Smooth muscle cell (in vitro differentiated cells): ENCODE data around the gene PIP4K2C. TPM values are rescaled to one million over a fixed set of nuclear protein-coding genes. Genes with fewer than 3 reads are reported as not detected.
"Not testable (repeated sequence)": the region's sequence is repeated elsewhere in the genome, so short reads cannot be mapped to it uniquely, and the experiment has no call there.

Experiments
- DNase-seq: peaks from one replicate; lab custom pipeline; 2025; ENCODE audit not compliant: unreplicated experiment; lab: John Stamatoyannopoulos, UW
- H2AFZ ChIP-seq: fragments of 200-600 bp; sonication (generic); 2 replicates; pipeline ENCODE4 v1.6.0; 2016; ENCODE audit warnings: antibody characterized with exemption, low read depth, mild to moderate bottlenecking
- H3F3A ChIP-seq: fragments of 200-600 bp; sonication (generic); 2 replicates; pipeline ENCODE4 v1.6.0; 2017; ENCODE audit warnings: antibody characterized with exemption, low read depth
- H3K27ac ChIP-seq: fragments of 200-600 bp; sonication (generic); 2 replicates; pipeline ENCODE4 v1.5.1; 2016; ENCODE audit warnings: low read depth, mild to moderate bottlenecking
- H3K27me3 ChIP-seq: fragments of 200-600 bp; sonication (generic); 2 replicates; pipeline ENCODE4 v1.6.1; 2016; ENCODE audit warnings: low read depth, mild to moderate bottlenecking
- H3K36me3 ChIP-seq: fragments of 200-600 bp; sonication (generic); 2 replicates; pipeline ENCODE4 v1.5.1; 2016; ENCODE audit warnings: low read depth
- H3K4me1 ChIP-seq: fragments of 200-600 bp; sonication (generic); 2 replicates; pipeline ENCODE4 v1.5.1; 2016; ENCODE audit warnings: low read depth
- H3K4me2 ChIP-seq: fragments of 200-600 bp; sonication (generic); 2 replicates; pipeline ENCODE4 v1.6.0; 2016; ENCODE audit warnings: mild to moderate bottlenecking
- H3K4me3 ChIP-seq: fragments of 200-600 bp; sonication (generic); 2 replicates; pipeline ENCODE4 v1.5.1; 2016; ENCODE audit warnings: mild to moderate bottlenecking
- H3K79me2 ChIP-seq: fragments of 200-600 bp; sonication (generic); 2 replicates; pipeline ENCODE4 v1.6.0; 2016; ENCODE audit warnings: low read depth, mild to moderate bottlenecking
- H3K9ac ChIP-seq: fragments of 200-600 bp; sonication (generic); 2 replicates; pipeline ENCODE4 v1.6.0; 2016; ENCODE audit warnings: low read depth
- H3K9me3 ChIP-seq: fragments of 200-600 bp; sonication (generic); replicated peaks from 2 replicates; pipeline ENCODE4 v1.5.1; 2016; ENCODE audit warnings: low read depth
- H4K20me1 ChIP-seq: fragments of 200-600 bp; sonication (generic); 2 replicates; pipeline ENCODE4 v1.6.0; 2016; ENCODE audit warnings: low read depth
- WGBS: methylation state at CpG from one replicate; pipeline ENCODE4 v1.1.7; 2016; ENCODE audit warnings: low lambda C conversion rate; 5-methylcytosine and 5-hydroxymethylcytosine counted together
- polyA plus RNA-seq: library from polyadenylated mRNA; unstranded; fragments of >200 nt; fragmentation: Nextera tagmentation; extraction: Ambion mirVana; gene quantifications from 2 replicates; pipeline ENCODE4 v1.2.1, GENCODE V29; 2016
- total RNA-seq: library from RNA; depleted of rRNA; stranded (reverse); fragments of >200 nt; gene quantifications from 2 replicates; pipeline ENCODE4 v1.2.3, GENCODE V29; 2014
- TF ChIP-seq, protein P1 (sequence below): fragments of 200-600 bp; sonication (generic); IDR thresholded peaks from 2 replicates; pipeline ENCODE4 v1.5.1; 2017; ENCODE audit warnings: borderline replicate concordance, mild to moderate bottlenecking, antibody characterized with exemption; ENCODE audit not compliant: insufficient read depth, poor library complexity, severe bottlenecking

The PIP4K2C gene
- total and polyA plus RNA-seq, 2 experiments from 2014 or later = 33.3 to 39.5 TPM

DNA sequence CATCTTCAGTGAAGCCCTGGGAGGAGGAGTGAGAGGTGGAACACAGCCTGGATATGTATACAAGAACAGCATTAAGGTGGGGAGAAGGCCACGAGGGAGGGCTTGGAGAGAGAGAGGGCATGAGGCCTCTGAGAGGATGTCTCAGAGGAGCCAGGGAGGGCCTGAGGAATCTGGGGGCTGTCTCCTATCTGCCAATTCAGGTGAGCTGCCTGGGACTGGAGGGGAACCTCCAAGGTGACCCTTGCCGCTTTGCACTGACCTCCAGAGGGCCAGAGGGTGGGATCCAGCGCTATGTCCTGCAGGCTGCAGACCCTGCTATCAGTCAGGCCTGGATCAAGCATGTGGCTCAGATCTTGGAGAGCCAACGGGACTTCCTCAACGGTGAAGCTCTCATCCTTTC lies 24.6 kb downstream of the PIP4K2C start:
- TF ChIP-seq, protein P1, sequence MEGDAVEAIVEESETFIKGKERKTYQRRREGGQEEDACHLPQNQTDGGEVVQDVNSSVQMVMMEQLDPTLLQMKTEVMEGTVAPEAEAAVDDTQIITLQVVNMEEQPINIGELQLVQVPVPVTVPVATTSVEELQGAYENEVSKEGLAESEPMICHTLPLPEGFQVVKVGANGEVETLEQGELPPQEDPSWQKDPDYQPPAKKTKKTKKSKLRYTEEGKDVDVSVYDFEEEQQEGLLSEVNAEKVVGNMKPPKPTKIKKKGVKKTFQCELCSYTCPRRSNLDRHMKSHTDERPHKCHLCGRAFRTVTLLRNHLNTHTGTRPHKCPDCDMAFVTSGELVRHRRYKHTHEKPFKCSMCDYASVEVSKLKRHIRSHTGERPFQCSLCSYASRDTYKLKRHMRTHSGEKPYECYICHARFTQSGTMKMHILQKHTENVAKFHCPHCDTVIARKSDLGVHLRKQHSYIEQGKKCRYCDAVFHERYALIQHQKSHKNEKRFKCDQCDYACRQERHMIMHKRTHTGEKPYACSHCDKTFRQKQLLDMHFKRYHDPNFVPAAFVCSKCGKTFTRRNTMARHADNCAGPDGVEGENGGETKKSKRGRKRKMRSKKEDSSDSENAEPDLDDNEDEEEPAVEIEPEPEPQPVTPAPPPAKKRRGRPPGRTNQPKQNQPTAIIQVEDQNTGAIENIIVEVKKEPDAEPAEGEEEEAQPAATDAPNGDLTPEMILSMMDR = no peak
- 93% methylated on average over 5 of the region's 5 CpGs for WGBS

DNA sequence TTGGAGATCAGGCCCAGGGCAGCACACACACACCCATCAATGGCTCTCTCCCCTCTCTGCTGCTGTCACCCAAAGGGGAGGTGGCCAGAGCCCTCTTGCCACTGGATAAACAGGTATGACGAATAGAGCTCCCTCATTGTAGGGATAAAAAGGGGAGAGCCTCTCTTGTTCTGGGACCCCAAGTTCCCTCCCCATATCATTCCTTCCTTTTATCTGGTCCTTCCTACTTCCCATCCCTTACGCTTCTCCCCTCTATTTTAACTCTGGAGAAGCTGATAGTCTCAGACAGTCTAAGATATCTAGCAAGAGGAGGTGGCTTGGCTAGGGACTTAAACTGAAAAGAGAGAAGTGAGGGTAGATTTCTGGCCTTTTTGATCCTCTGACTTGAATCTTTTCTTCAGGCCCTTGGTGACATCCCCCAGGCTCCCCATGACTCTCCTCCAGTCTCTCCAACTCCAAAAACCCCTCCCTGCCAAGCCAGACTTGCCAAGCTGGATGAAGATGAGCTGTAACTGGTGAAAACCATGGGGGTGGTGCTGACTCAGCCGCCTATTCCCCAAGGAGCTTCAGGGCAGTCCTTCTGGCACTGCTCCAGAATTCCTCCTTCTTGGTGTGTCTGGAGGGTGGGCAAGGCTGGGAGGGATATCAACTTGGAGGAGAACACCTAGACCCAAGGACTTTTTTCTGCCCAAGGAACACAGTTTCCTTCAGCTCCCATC lies 25.6 kb downstream of the PIP4K2C start:
- Histone ChIP-seq H3K9ac (no peak overlapping the region), H3K27ac (no peak overlapping the region), H3K4me1 (peaks cover 13% of the 10 kb centered on the region), H4K20me1 (peaks cover 4% of the 10 kb centered on the region), H2AFZ (no peak overlapping the region), H3K9me3 (no peaks in the 10 kb centered on the region), H3K4me2 (no peak overlapping the region), H3K36me3 (no peaks in the 10 kb centered on the region), H3K4me3 (no peak overlapping the region), H3K27me3 (peaks cover 42% of the 10 kb centered on the region), H3K79me2 (no peaks in the 10 kb centered on the region), H3F3A (peaks cover 9% of the 10 kb centered on the region)
- DNase-seq = no peak
- TF ChIP-seq, protein P1 = no peak
- WGBS = 80% methylated on average over 3 of the region's 3 CpGs

More for the DNA sequence above, 24.6 kb downstream of the PIP4K2C start:
- H3K4me2 ChIP-seq = no peak overlapping the region
- peaks cover 4% of the 10 kb centered on the region for H4K20me1 ChIP-seq
- no peaks in the 10 kb centered on the region for H3K9me3 ChIP-seq
- no peak for DNase-seq
- peaks cover 9% of the 10 kb centered on the region for H3K4me1 ChIP-seq
- H2AFZ ChIP-seq = no peak overlapping the region
- no peaks in the 10 kb centered on the region for H3K36me3 ChIP-seq
- no peak overlapping the region for H3K27ac ChIP-seq
- peaks cover 33% of the 10 kb centered on the region for H3K27me3 ChIP-seq
- H3F3A ChIP-seq = peaks cover 11% of the 10 kb centered on the region
- no peaks in the 10 kb centered on the region for H3K79me2 ChIP-seq
- H3K4me3 ChIP-seq = no peak overlapping the region
- H3K9ac ChIP-seq = no peak overlapping the region

DNA sequence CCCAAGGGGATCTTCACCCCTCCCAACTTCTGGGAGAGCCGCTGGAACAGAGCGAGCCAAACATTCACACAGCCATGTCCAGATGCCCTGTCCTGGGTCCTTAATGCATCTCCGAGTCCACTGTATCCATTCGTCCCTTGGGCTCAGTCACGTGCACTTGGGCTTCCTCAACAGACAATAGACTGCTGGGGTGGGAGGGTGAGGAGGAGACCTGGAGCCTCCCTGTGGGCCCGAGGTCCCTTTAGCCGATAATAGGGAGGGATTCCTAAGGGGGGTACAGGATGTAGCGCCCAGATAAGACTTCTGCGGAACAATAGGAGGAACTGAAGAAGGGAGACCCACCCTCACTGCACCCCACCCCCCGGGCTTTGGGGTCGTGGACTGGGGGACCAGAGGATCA lies 26.9 kb downstream of the PIP4K2C start:
- Histone ChIP-seq H3K79me2 (no peaks in the 10 kb centered on the region), H3K27me3 (peaks cover 54% of the 10 kb centered on the region), H3K36me3 (no peaks in the 10 kb centered on the region), H3K4me3 (no peak overlapping the region), H3K4me1 (peaks cover 12% of the 10 kb centered on the region), H3F3A (peaks cover 9% of the 10 kb centered on the region), H3K27ac (no peak overlapping the region), H3K9ac (no peak overlapping the region), H3K4me2 (no peak overlapping the region), H2AFZ (no peak overlapping the region), H4K20me1 (peaks cover 4% of the 10 kb centered on the region), H3K9me3 (no peaks in the 10 kb centered on the region)
- WGBS = 90% methylated on average over 11 of the region's 11 CpGs
- no peak for DNase-seq
- TF ChIP-seq, protein P1 = no peak

DNA sequence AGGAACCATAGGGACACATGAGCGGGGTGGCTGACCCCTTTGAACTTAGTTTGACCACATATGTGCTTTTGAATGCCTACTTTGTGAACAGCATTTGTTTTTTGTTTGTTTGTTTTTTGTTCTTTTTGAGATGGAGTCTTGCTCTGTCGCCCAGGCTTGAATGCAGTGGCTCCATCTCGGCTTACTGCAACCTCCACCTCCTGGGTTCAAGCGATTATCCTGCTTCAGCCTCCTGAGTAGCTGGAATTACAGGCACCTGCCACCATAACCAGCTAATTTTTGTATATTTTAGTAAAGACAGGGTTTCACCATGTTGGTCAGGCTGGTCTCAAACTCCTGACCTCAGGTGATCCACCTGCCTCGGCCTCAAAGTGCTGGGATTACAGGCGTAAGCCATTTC lies 27.4 kb downstream of the PIP4K2C start:
- not testable (repeated sequence) for H3K9ac ChIP-seq, DNase-seq, H3K4me3 ChIP-seq, H3K27ac ChIP-seq, H4K20me1 ChIP-seq, H3F3A ChIP-seq, H3K4me2 ChIP-seq, H2AFZ ChIP-seq, H3K9me3 ChIP-seq, H3K79me2 ChIP-seq, H3K36me3 ChIP-seq
- WGBS = 96% methylated on average over 6 of the region's 6 CpGs
- Histone ChIP-seq H3K27me3 (peaks cover 59% of the 10 kb centered on the region), H3K4me1 (peaks cover 12% of the 10 kb centered on the region)
